SK-N-SH (cell line): ENCODE results near the gene SPEF1. TPM values are rescaled to one million over a fixed set of nuclear protein-coding genes. Genes with fewer than 3 reads are reported as not detected.

Experiments
- CHD2 ChIP-seq: fragments of 150-350 bp; IDR thresholded peaks from 2 replicates; pipeline ENCODE4 v1.6.1; 2018; ENCODE audit warnings: low read length; ENCODE audit not compliant: partially characterized antibody
- ELF1 ChIP-seq: IDR thresholded peaks from 2 replicates; pipeline ENCODE4 v1.4.0; 2012
- FOSL2 ChIP-seq: IDR thresholded peaks from 2 replicates; pipeline ENCODE4 v1.4.0; 2012; ENCODE audit warnings: low read depth, mild to moderate bottlenecking, moderate library complexity, borderline replicate concordance
- FOXM1 ChIP-seq: IDR thresholded peaks from 2 replicates; pipeline ENCODE4 v1.4.0; 2012; ENCODE audit warnings: low read depth, mild to moderate bottlenecking
- GATA2 ChIP-seq: sonication (generic); formaldehyde crosslinking; IDR thresholded peaks from 2 replicates; pipeline ENCODE4 v1.5.0; 2020; ENCODE audit warnings: mild to moderate bottlenecking, missing genetic modification reagents
- IRF3 ChIP-seq: fragments of 150-350 bp; IDR thresholded peaks from 2 replicates; pipeline ENCODE4 v1.6.1; 2016; ENCODE audit warnings: mild to moderate bottlenecking, low read depth, low read length
- MEF2A ChIP-seq: IDR thresholded peaks from 2 replicates; pipeline ENCODE4 v1.4.0; 2012; ENCODE audit warnings: low read depth, borderline replicate concordance
- MXI1 ChIP-seq: IDR thresholded peaks from 2 replicates; pipeline ENCODE4 v1.6.1; 2012; ENCODE audit warnings: mild to moderate bottlenecking, low read depth, low read length, improper control_type of control experiment
- NFIC ChIP-seq: IDR thresholded peaks from 2 replicates; pipeline ENCODE4 v1.4.0; 2012; ENCODE audit warnings: borderline replicate concordance
- NRF1 ChIP-seq: IDR thresholded peaks from 2 replicates; pipeline ENCODE4 v1.6.1; 2012; ENCODE audit warnings: low read depth, mild to moderate bottlenecking, low read length
- PBX3 ChIP-seq: IDR thresholded peaks from 2 replicates; pipeline ENCODE4; 2012
- POLR2AphosphoS5 ChIP-seq: IDR thresholded peaks from 2 replicates; pipeline ENCODE4 v1.6.1; 2012; ENCODE audit warnings: low read depth, low read length
- RAD21 ChIP-seq: IDR thresholded peaks from 2 replicates; pipeline ENCODE4 v1.6.1; 2012; ENCODE audit warnings: mild to moderate bottlenecking, low read length
- RCOR1 ChIP-seq: fragments of 150-350 bp; IDR thresholded peaks from 2 replicates; pipeline ENCODE4 v1.6.1; 2017; ENCODE audit warnings: antibody characterized with exemption, low read length
- REST ChIP-seq: IDR thresholded peaks from 2 replicates; pipeline ENCODE4 v1.6.1; 2012; ENCODE audit warnings: mild to moderate bottlenecking, low read depth, low read length, moderate library complexity
- RFX5 ChIP-seq: IDR thresholded peaks from 2 replicates; pipeline ENCODE4 v1.6.1; 2012; ENCODE audit warnings: mild to moderate bottlenecking, improper control_type of control experiment, low read length
- RXRA ChIP-seq: IDR thresholded peaks from 2 replicates; pipeline ENCODE4 v1.4.0; 2012; ENCODE audit warnings: low read depth, mild to moderate bottlenecking, borderline replicate concordance
- SIN3A ChIP-seq: IDR thresholded peaks from 2 replicates; pipeline ENCODE4 v1.6.1; 2012; ENCODE audit warnings: low read depth, mild to moderate bottlenecking, low read length, moderate library complexity, borderline replicate concordance
- SMC3 ChIP-seq: IDR thresholded peaks from 2 replicates; pipeline ENCODE4 v1.6.1; 2012; ENCODE audit warnings: low read depth, low read length, improper control_type of control experiment
- TAF1 ChIP-seq: IDR thresholded peaks from 2 replicates; pipeline ENCODE4 v1.6.1; 2012; ENCODE audit warnings: low read depth, mild to moderate bottlenecking, low read length, moderate library complexity, borderline replicate concordance
- TCF12 ChIP-seq: IDR thresholded peaks from 2 replicates; pipeline ENCODE4 v1.4.0; 2012
- TEAD4 ChIP-seq: IDR thresholded peaks from 2 replicates; pipeline ENCODE4 v1.4.0; 2012; ENCODE audit warnings: mild to moderate bottlenecking, borderline replicate concordance; ENCODE audit not compliant: insufficient read depth
- USF2 ChIP-seq: fragments of 150-350 bp; IDR thresholded peaks from 2 replicates; pipeline ENCODE4 v1.6.1; 2017; ENCODE audit warnings: antibody characterized with exemption, low read length, low read depth, borderline replicate concordance
- YY1 ChIP-seq: IDR thresholded peaks from 2 replicates; pipeline ENCODE4 v1.4.0; 2012; ENCODE audit warnings: low read depth, mild to moderate bottlenecking
- polyA plus RNA-seq, 3 experiments: library from polyadenylated mRNA; depleted of rRNA; stranded (reverse); fragments of >200 nt; gene quantifications; 2 replicates each; pipeline ENCODE4 v1.2.3, GENCODE V29; 2012

The SPEF1 gene
- polyA plus RNA-seq, 1 of the 3 experiments (the other 2 are of a cell fraction): 1.6 TPM

GRCh38 chr20:3786665-3787323, 5.5 kb upstream of the SPEF1 start, which contains the start of gene CENPB (continued):
- TF ChIP-seq IRF3 (no peak), TEAD4 (no peak), SIN3A (peak; percentile 67; the same call in 1 of the 2 replicates), FOSL2 (no peak), PBX3 (no peak), CHD2 (peak; percentile 98), ELF1 (peak; percentile 53; the same call in 1 of the 2 replicates), REST (peak; percentile 90), TAF1 (0 out of 2 replicates have a peak, but pooled peaks have one; percentile 23), NRF1 (no peak), MEF2A (no peak), TCF12 (no peak), RCOR1 (no peak), RXRA (no peak), YY1 (no peak), GATA2 (CRISPR knock-in tag) (no peak), MXI1 (no peak), USF2 (no peak), NFIC (no peak), FOXM1 (no peak), SMC3 (peak; percentile 68), RAD21 (peak; percentile 77), POLR2AphosphoS5 (no peak), RFX5 (no peak)
